H9 (cell line): ENCODE data around the gene RSPH3. TPM values are rescaled to one million over a fixed set of nuclear protein-coding genes. Genes with fewer than 3 reads are reported as not detected.

ENCODE experiments used
- DNase-seq: peaks from one replicate; pipeline ENCODE4 v3.0.0-alpha.2; 2017
- H2AFZ ChIP-seq: one replicate; pipeline ENCODE4 v1.6.1; 2013; ENCODE audit warnings: mild to moderate bottlenecking, low read length, control low read depth, moderate library complexity
- H2AK5ac ChIP-seq: 2 replicates; pipeline ENCODE4 v1.6.1; 2013; ENCODE audit warnings: low read length, control low read depth, mixed read lengths; ENCODE audit not compliant: insufficient read length
- H2BK120ac ChIP-seq: one replicate; pipeline ENCODE4 v1.6.1; 2013; ENCODE audit warnings: low read depth, mild to moderate bottlenecking, low read length, control low read depth, inconsistent platforms; ENCODE audit not compliant: poor library complexity, severe bottlenecking
- H2BK12ac ChIP-seq: 2 replicates; pipeline ENCODE4 v1.6.1; 2013; ENCODE audit warnings: low read length, control low read depth, mixed read lengths, low read depth; ENCODE audit not compliant: insufficient read length
- H2BK15ac ChIP-seq: 2 replicates; pipeline ENCODE4 v1.6.1; 2013; ENCODE audit warnings: low read depth, low read length, control low read depth
- H2BK20ac ChIP-seq: one replicate; pipeline ENCODE4 v1.6.1; 2013; ENCODE audit warnings: low read depth, mild to moderate bottlenecking, low read length, control low read depth, inconsistent platforms; ENCODE audit not compliant: poor library complexity, severe bottlenecking
- H2BK5ac ChIP-seq: 2 replicates; pipeline ENCODE4 v1.6.1; 2013; ENCODE audit warnings: low read length, control low read depth, mixed read lengths; ENCODE audit not compliant: insufficient read length
- H3K14ac ChIP-seq: 2 replicates; pipeline ENCODE4 v1.6.1; 2013; ENCODE audit warnings: low read length, control low read depth; ENCODE audit not compliant: insufficient read depth
- H3K18ac ChIP-seq: 2 replicates; pipeline ENCODE4 v1.6.1; 2013; ENCODE audit warnings: low read depth, mild to moderate bottlenecking, mixed read lengths, low read length, control low read depth; ENCODE audit not compliant: insufficient read length
- H3K23ac ChIP-seq: 2 replicates; pipeline ENCODE4 v1.6.1; 2013; ENCODE audit warnings: low read length, control low read depth, mixed read lengths, low read depth; ENCODE audit not compliant: insufficient read length
- H3K23me2 ChIP-seq: 2 replicates; pipeline ENCODE4 v1.6.1; 2013; ENCODE audit warnings: low read depth, mild to moderate bottlenecking, mixed read lengths, low read length, control low read depth; ENCODE audit not compliant: insufficient read length, poor library complexity, severe bottlenecking
- H3K27ac ChIP-seq: 2 replicates; pipeline ENCODE4 v1.5.1; 2013; ENCODE audit warnings: low read length, control low read depth, mixed read lengths, low read depth; ENCODE audit not compliant: insufficient read length
- H3K27me3 ChIP-seq: 2 replicates; pipeline ENCODE4 v1.6.1; 2013; ENCODE audit warnings: low read length, control low read depth, inconsistent platforms; ENCODE audit not compliant: insufficient read depth
- H3K4ac ChIP-seq: 2 replicates; pipeline ENCODE4 v1.6.1; 2013; ENCODE audit warnings: low read depth, mild to moderate bottlenecking, control low read depth, inconsistent platforms, low read length, moderate library complexity
- H3K4me1 ChIP-seq: 2 replicates; pipeline ENCODE4 v1.6.1; 2013; ENCODE audit warnings: low read length, control low read depth, inconsistent platforms; ENCODE audit not compliant: insufficient read depth
- H3K4me2 ChIP-seq: 2 replicates; pipeline ENCODE4 v1.6.1; 2013; ENCODE audit warnings: low read length, control low read depth, mixed read lengths; ENCODE audit not compliant: insufficient read length, insufficient read depth
- H3K56ac ChIP-seq: 2 replicates; pipeline ENCODE4 v1.6.1; 2013; ENCODE audit warnings: low read depth, mild to moderate bottlenecking, mixed read lengths, low read length, control low read depth; ENCODE audit not compliant: insufficient read length
- H3K79me1 ChIP-seq: 2 replicates; pipeline ENCODE4 v1.6.1; 2013; ENCODE audit warnings: low read depth, mild to moderate bottlenecking, moderate library complexity, low read length, control low read depth, inconsistent platforms; ENCODE audit not compliant: insufficient read depth, poor library complexity, severe bottlenecking
- H3K79me2 ChIP-seq: 2 replicates; pipeline ENCODE4 v1.6.1; 2013; ENCODE audit warnings: low read length, control low read depth, inconsistent platforms; ENCODE audit not compliant: insufficient read depth
- H3K9ac ChIP-seq: 2 replicates; pipeline ENCODE4 v1.6.1; 2013; ENCODE audit warnings: low read length, control low read depth, mixed read lengths; ENCODE audit not compliant: insufficient read length; ENCODE audit errors: extremely low read depth
- H3K9me3 ChIP-seq: one replicate; pipeline ENCODE4 v1.6.1; 2013; ENCODE audit warnings: low read depth, low read length, inconsistent platforms; ENCODE audit not compliant: control insufficient read depth
- H3T11ph ChIP-seq: one replicate; pipeline ENCODE4 v1.6.1; 2013; ENCODE audit warnings: mild to moderate bottlenecking, low read length, control low read depth, inconsistent platforms
- H4K20me1 ChIP-seq: one replicate; pipeline ENCODE4 v1.6.1; 2013; ENCODE audit not compliant: control insufficient read depth, insufficient read length, insufficient read depth
- H4K5ac ChIP-seq: 2 replicates; pipeline ENCODE4 v1.6.1; 2013; ENCODE audit warnings: low read depth, mild to moderate bottlenecking, mixed read lengths, low read length, control low read depth; ENCODE audit not compliant: insufficient read length
- H4K8ac ChIP-seq: replicated peaks from 2 replicates; pipeline ENCODE4 v1.6.1; 2013; ENCODE audit warnings: low read length, control low read depth, mixed read lengths, low read depth; ENCODE audit not compliant: insufficient read length
- H4K91ac ChIP-seq: 2 replicates; pipeline ENCODE4 v1.6.1; 2013; ENCODE audit warnings: low read depth, mild to moderate bottlenecking, moderate library complexity, mixed read lengths, low read length, control low read depth; ENCODE audit not compliant: insufficient read length
- H3K27ac Mint-ChIP-seq, 3 experiments: 2 replicates in 2 of 3; 3 replicates in 1 of 3; pipeline ENCODE4 v1.8.0; 2020 to 2021; ENCODE audit warnings: mixed read lengths in 3 of 3, mild to moderate bottlenecking in 1 of 3, moderate library complexity in 1 of 3
- H3K27me3 Mint-ChIP-seq: 2 replicates; pipeline ENCODE4 v1.8.0; 2021; ENCODE audit warnings: low read depth, mild to moderate bottlenecking, moderate library complexity, mixed read lengths
- H3K36me3 Mint-ChIP-seq, 3 experiments: 2 replicates in 2 of 3; 3 replicates in 1 of 3; pipeline ENCODE4 v1.8.0; 2020 to 2021; ENCODE audit warnings: low read depth in 3 of 3, mixed read lengths in 3 of 3; ENCODE audit not compliant: insufficient read depth in 1 of 3
- H3K4me1 Mint-ChIP-seq, 2 experiments: 2 replicates each; pipeline ENCODE4 v1.8.0; 2020; ENCODE audit warnings: mixed read lengths in 2 of 2
- H3K4me3 Mint-ChIP-seq, 2 experiments: 2 replicates in 1 of 2; 3 replicates in 1 of 2; pipeline ENCODE4 v1.8.0; 2020 to 2021; ENCODE audit warnings: mild to moderate bottlenecking in 2 of 2, mixed read lengths in 2 of 2, moderate library complexity in 1 of 2
- H3K9me3 Mint-ChIP-seq, 2 experiments: 2 replicates in 1 of 2; 3 replicates in 1 of 2; pipeline ENCODE4 v1.8.0; 2020; ENCODE audit warnings: mild to moderate bottlenecking in 2 of 2, mixed read lengths in 2 of 2, moderate library complexity in 1 of 2
- CTCF ChIP-seq: fragments of 200-600 bp; sonication (generic); conservative IDR thresholded peaks from 3 replicates; pipeline ENCODE4 v1.8.0; 2021; ENCODE audit warnings: antibody characterized with exemption, mild to moderate bottlenecking
- WGBS: extraction: QIAGEN DNeasy Blood & Tissue Kit; methylation state at CpG from one replicate; pipeline ENCODE4 v1.1.7; 2013; ENCODE audit warnings: missing lambda C conversion rate, low lambda C conversion rate, mixed read lengths; ENCODE audit not compliant: insufficient read length; ENCODE audit errors: extremely low coverage; 5-methylcytosine and 5-hydroxymethylcytosine counted together
- total RNA-seq: library from RNA; stranded (reverse); gene quantifications from 2 replicates; pipeline ENCODE4 v1.2.1, GENCODE V29; 2021

RSPH3 gene
- total RNA-seq, 1 experiment from 2014 or later = 2.2 TPM

GRCh38 chr6:159020011-159020410, 20.0 kb upstream of the RSPH3 start:
- H2AK5ac ChIP-seq = no peak overlapping the region
- no peak for TF ChIP-seq CTCF
- no peak overlapping the region for H3K27ac Mint-ChIP-seq

More at GRCh38 chr6:159020011-159020410, 20.0 kb upstream of the RSPH3 start:
- Histone ChIP-seq H3K79me2 (no peaks in the 10 kb centered on the region), H2BK12ac (no peak overlapping the region), H3K18ac (no peak overlapping the region), H2BK15ac (no peak overlapping the region), H3T11ph (no peak overlapping the region), H3K27me3 (no peaks in the 10 kb centered on the region), H3K4me1 (no peaks in the 10 kb centered on the region), H3K14ac (no peak overlapping the region), H3K4me2 (no peak overlapping the region), H4K5ac (no peak overlapping the region), H2AFZ (no peak overlapping the region), H4K8ac (no peak overlapping the region), H3K23me2 (no peaks in the 10 kb centered on the region), H3K9ac (no peak overlapping the region), H3K79me1 (no peaks in the 10 kb centered on the region), H3K56ac (no peak overlapping the region), H2BK120ac (no peak overlapping the region), H3K23ac (no peak overlapping the region), H3K27ac (no peak overlapping the region), H2BK5ac (no peak overlapping the region), H4K20me1 (no peaks in the 10 kb centered on the region), H3K4ac (no peak overlapping the region), H2BK20ac (no peak overlapping the region), H3K9me3 (peaks cover 6% of the 10 kb centered on the region), H4K91ac (no peak overlapping the region)
- Mint-ChIP-seq H3K4me3 (no peak overlapping the region), H3K9me3 (peaks cover 12 to 13% of the 10 kb centered on the region in 2 experiments), H3K27me3 (no peaks in the 10 kb centered on the region), H3K4me1 (no peaks in the 10 kb centered on the region), H3K36me3 (peaks cover 0 to 10% (median 2%) of the 10 kb centered on the region in 3 experiments; a peak in 3 of 7 replicates)
- no CpG with 5 or more reads among the region's 2 CpGs for WGBS
- DNase-seq = no peak
